Body of pancreas (tissue), 4 donors: ENCODE measurements around the gene S100A2. TPM values are rescaled to one million over a fixed set of nuclear protein-coding genes. Genes with fewer than 3 reads are reported as not detected.
"Not testable (repeated sequence)": the region's sequence is repeated elsewhere in the genome, so short reads cannot be mapped to it uniquely, and the experiment has no call there.

ENCODE experiments used
- ATAC-seq: fragments of 150-250 bp; one replicate; pipeline ENCODE4 v1.9.1; 2016
- DNase-seq, 4 donors: peaks; one replicate each; pipeline ENCODE4 v3.0.0-alpha.2; 2019
- H3K27ac ChIP-seq, 4 donors: fragments of 200-600 bp; sonication (generic); 1 replicate in 3 of 4; 2 replicates in 1 of 4; pipeline versions ENCODE4 v1.5.1 to v1.6.1; 2016 to 2019; ENCODE audit warnings: mild to moderate bottlenecking in 1 of 4, mixed read lengths in 1 of 4, moderate library complexity in 1 of 4
- H3K27me3 ChIP-seq, 2 donors: fragments of 200-600 bp; sonication (generic); one replicate each; pipeline ENCODE4 v1.6.0; 2016; ENCODE audit warnings: mild to moderate bottlenecking in 1 of 2
- H3K36me3 ChIP-seq, 2 donors: fragments of 200-600 bp; sonication (generic); replicated peaks in 1 of 2; 2 replicates each; pipeline ENCODE4 v1.5.1; 2016; ENCODE audit warnings: low read depth in 2 of 2; ENCODE audit not compliant: insufficient read depth in 1 of 2
- H3K4me1 ChIP-seq: fragments of 200-600 bp; sonication (generic); one replicate; pipeline ENCODE4 v1.6.0; 2016
- H3K4me3 ChIP-seq, 2 donors: fragments of 200-600 bp; sonication (generic); 1 replicate in 1 of 2; 2 replicates in 1 of 2; pipeline ENCODE4 v1.5.1; 2016 to 2019
- H3K9me3 ChIP-seq, 3 donors: fragments of 200-600 bp; sonication (generic); 1 replicate in 2 of 3; 2 replicates in 1 of 3; pipeline ENCODE4 v1.5.1; 2016
- CTCF ChIP-seq, 7 experiments: fragments of 450-650 bp in 4 of 7; fragments of 200-600 bp in 3 of 7; sonication (generic) in 3 of 7; IDR thresholded peaks; one replicate each; pipeline ENCODE4 v1.5.1; 2016 to 2019; ENCODE audit warnings: antibody characterized with exemption in 7 of 7
- POLR2A ChIP-seq, 3 donors: fragments of 450-650 bp; IDR thresholded peaks; one replicate each; pipeline ENCODE4 v1.6.1; 2016; ENCODE audit warnings: antibody characterized with exemption in 3 of 3, mild to moderate bottlenecking in 2 of 3
- WGBS, 2 donors: methylation state at CpG; one replicate each; pipeline ENCODE4 v1.1.5; 2017; 5-methylcytosine and 5-hydroxymethylcytosine counted together
- intact Hi-C: fragments of 100-400 bp; cut with DNase I; formaldehyde crosslinking; loops from one replicate; pipeline ENCODE4 v1.15.1; 2023
- total RNA-seq, 2 donors: library from RNA; depleted of rRNA; stranded (reverse); fragments of >200 nt; gene quantifications; one replicate each; pipeline ENCODE4 v1.1.0, GENCODE V29; 2016

The S100A2 gene
- total RNA-seq, 2 donors from 2014 or later: not detected

GRCh38 chr1:153598309-153599172 lies 32.9 kb upstream of the S100A2 start:
- intact Hi-C loops: no loop called here
- no peak for DNase-seq
- WGBS, 2 donors: 75 to 78% methylated on average over 5 to 7 of the region's 7 CpGs

GRCh38 chr1:153597206-153597605 lies 31.6 kb upstream of the S100A2 start:
- DNase-seq: no peak
- intact Hi-C loops: no loop called here
- 87 to 92% methylated on average over 6 of the region's 6 CpGs for WGBS, 2 donors
- Histone ChIP-seq H3K27ac (no peak overlapping the region), H3K36me3 (no peaks in the 10 kb centered on the region), H3K4me1 (peaks cover 5% of the 10 kb centered on the region), H3K27me3 (no peaks in the 10 kb centered on the region), H3K4me3 (no peak overlapping the region), H3K9me3 (no peaks in the 10 kb centered on the region)
- TF ChIP-seq CTCF (IDR thresholded peaks at IDR 0.05): no peak
- TF ChIP-seq POLR2A (IDR thresholded peaks at IDR 0.05): no peak
- ATAC-seq: no peak

More at GRCh38 chr1:153598309-153599172, 32.9 kb upstream of the S100A2 start:
- no peak for ATAC-seq
- H3K27ac ChIP-seq: no peak overlapping the region
- no peaks in the 10 kb centered on the region for H3K36me3 ChIP-seq
- no peaks in the 10 kb centered on the region for H3K27me3 ChIP-seq
- no peaks in the 10 kb centered on the region for H3K9me3 ChIP-seq
- no peak overlapping the region for H3K4me3 ChIP-seq
- H3K4me1 ChIP-seq: no peaks in the 10 kb centered on the region
- TF ChIP-seq CTCF (IDR thresholded peaks at IDR 0.05) (no peak), POLR2A (IDR thresholded peaks at IDR 0.05) (no peak)

GRCh38 chr1:153592748-153593147 lies 27.1 kb upstream of the S100A2 start:
- peaks cover 5% of the 10 kb centered on the region for H3K4me1 ChIP-seq
- H3K27ac ChIP-seq: no peak overlapping the region
- 45 to 57% methylated on average over 4 of the region's 4 CpGs for WGBS, 2 donors
- no peak overlapping the region for H3K4me3 ChIP-seq
- H3K36me3 ChIP-seq: no peaks in the 10 kb centered on the region
- no peaks in the 10 kb centered on the region for H3K27me3 ChIP-seq
- ATAC-seq (no peak), DNase-seq (no peak)
- H3K9me3 ChIP-seq: no peaks in the 10 kb centered on the region
- intact Hi-C loops: no loop called here
- no peak for TF ChIP-seq POLR2A (IDR thresholded peaks at IDR 0.05)

GRCh38 chr1:153588482-153588881 lies 22.8 kb upstream of the S100A2 start:
- DNase-seq (no peak), ATAC-seq (no peak)
- intact Hi-C loops: no loop called here
- TF ChIP-seq POLR2A (IDR thresholded peaks at IDR 0.05) (no peak), CTCF (IDR thresholded peaks at IDR 0.05) (no peak)
- H3K27ac ChIP-seq: no peak overlapping the region
- H3K4me1 ChIP-seq: peaks cover 5% of the 10 kb centered on the region
- no peaks in the 10 kb centered on the region for H3K36me3 ChIP-seq
- WGBS, 2 donors: 65 to 82% methylated on average over 2 of the region's 2 CpGs
- no peak overlapping the region for H3K4me3 ChIP-seq
- H3K9me3 ChIP-seq: no peaks in the 10 kb centered on the region
- no peaks in the 10 kb centered on the region for H3K27me3 ChIP-seq

- ATAC-seq, H3K27me3 ChIP-seq, H3K27ac ChIP-seq, H3K4me1 ChIP-seq, H3K36me3 ChIP-seq, H3K4me3 ChIP-seq, intact Hi-C loops, H3K9me3 ChIP-seq, DNase-seq: not testable (repeated sequence)
- WGBS, 2 donors: 87 to 95% methylated on average over 10 of the region's 10 CpGs
Measured at GRCh38 chr1:153588033-153588432, 22.4 kb upstream of the S100A2 start.

- Histone ChIP-seq H3K9me3 (no peaks in the 10 kb centered on the region), H3K36me3 (no peaks in the 10 kb centered on the region), H3K4me3 (no peak overlapping the region), H3K27me3 (no peaks in the 10 kb centered on the region), H3K4me1 (no peaks in the 10 kb centered on the region), H3K27ac (no peak overlapping the region)
- ATAC-seq: no peak
- WGBS, 2 donors: 45 to 57% methylated on average over 5 of the region's 5 CpGs
- DNase-seq: no peak
- intact Hi-C loops: no loop called here
- TF ChIP-seq POLR2A (IDR thresholded peaks at IDR 0.05) (no peak), CTCF (IDR thresholded peaks at IDR 0.05) (no peak)
Measured at GRCh38 chr1:153587314-153587713, 21.7 kb upstream of the S100A2 start.
